Fibroblast of lung (primary cell): Measurements from ENCODE around the gene RPL36A.

Experiments
- EZH2 ChIP-seq: IDR thresholded peaks from 2 replicates; pipeline ENCODE4 v1.5.1; 2012; ENCODE audit warnings: low read length, control low read depth, mild to moderate bottlenecking; ENCODE audit errors: missing control alignments
- TF ChIP-seq, protein P1 (sequence below), 2 donors: IDR thresholded peaks in 1 of 2; conservative IDR thresholded peaks in 1 of 2; 1 replicate in 1 of 2; 2 replicates in 1 of 2; pipeline ENCODE4 v1.5.1; 2011 to 2012; ENCODE audit warnings: low read length in 2 of 2, control low read depth in 1 of 2, inconsistent platforms in 1 of 2, low read depth in 1 of 2, mild to moderate bottlenecking in 1 of 2

DNA sequence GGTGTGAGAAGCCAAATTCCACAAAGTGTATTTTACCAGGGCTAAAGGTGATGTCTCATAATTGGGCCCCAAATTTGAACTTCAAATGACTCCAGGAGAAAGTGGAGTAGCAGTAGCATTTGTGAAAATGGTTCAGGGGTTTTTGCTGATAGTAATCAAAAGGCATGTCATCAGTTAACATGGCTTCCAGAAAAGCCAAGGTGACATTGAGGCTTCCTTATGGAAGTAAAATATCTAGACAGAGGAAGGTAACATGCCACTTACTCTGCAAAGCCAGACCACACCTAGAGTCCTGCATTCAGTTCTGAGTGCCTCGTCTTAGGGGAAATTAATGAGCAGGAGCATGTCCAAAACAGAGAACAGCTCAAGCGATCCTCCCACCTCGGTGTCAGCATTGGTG, 2.2 kb upstream of the RPL36A start:
- TF ChIP-seq, protein P1, sequence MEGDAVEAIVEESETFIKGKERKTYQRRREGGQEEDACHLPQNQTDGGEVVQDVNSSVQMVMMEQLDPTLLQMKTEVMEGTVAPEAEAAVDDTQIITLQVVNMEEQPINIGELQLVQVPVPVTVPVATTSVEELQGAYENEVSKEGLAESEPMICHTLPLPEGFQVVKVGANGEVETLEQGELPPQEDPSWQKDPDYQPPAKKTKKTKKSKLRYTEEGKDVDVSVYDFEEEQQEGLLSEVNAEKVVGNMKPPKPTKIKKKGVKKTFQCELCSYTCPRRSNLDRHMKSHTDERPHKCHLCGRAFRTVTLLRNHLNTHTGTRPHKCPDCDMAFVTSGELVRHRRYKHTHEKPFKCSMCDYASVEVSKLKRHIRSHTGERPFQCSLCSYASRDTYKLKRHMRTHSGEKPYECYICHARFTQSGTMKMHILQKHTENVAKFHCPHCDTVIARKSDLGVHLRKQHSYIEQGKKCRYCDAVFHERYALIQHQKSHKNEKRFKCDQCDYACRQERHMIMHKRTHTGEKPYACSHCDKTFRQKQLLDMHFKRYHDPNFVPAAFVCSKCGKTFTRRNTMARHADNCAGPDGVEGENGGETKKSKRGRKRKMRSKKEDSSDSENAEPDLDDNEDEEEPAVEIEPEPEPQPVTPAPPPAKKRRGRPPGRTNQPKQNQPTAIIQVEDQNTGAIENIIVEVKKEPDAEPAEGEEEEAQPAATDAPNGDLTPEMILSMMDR (conservative IDR thresholded peaks at IDR 0.05 in 1 of 2, IDR thresholded peaks at IDR 0.05 in 1 of 2; ENCODE audit: low read depth in 1 of 2, low read length in 2 of 2): no peak
- TF ChIP-seq EZH2: no peak
